DND-41 (cell line): ENCODE results near the gene CFAP77.

ENCODE experiments used
- CTCF ChIP-seq: IDR thresholded peaks from 2 replicates; pipeline ENCODE4 v1.5.1; 2012; ENCODE audit warnings: borderline replicate concordance, low read length, moderate library complexity, mild to moderate bottlenecking; ENCODE audit not compliant: poor library complexity, severe bottlenecking; ENCODE audit errors: extremely low read depth
- EZH2 ChIP-seq: IDR thresholded peaks from 3 replicates; pipeline ENCODE4 v1.6.1; 2012; ENCODE audit warnings: borderline replicate concordance, low read depth, mild to moderate bottlenecking, moderate library complexity, low read length, inconsistent platforms; ENCODE audit not compliant: severe bottlenecking

- TF ChIP-seq CTCF (no peak), EZH2 (no peak)
These were observed 43.5 kb upstream of the CFAP77 start for GRCh38 chr9:132366481-132366880.
